ENCODE data around the gene NUP93. TPM values are rescaled to one million over a fixed set of nuclear protein-coding genes. Genes with fewer than 3 reads are reported as not detected.
"Not testable (repeated sequence)": the region's sequence is repeated elsewhere in the genome, so short reads cannot be mapped to it uniquely, and the experiment has no call there.

The NUP93 gene
- total and polyA plus RNA-seq, 4 experiments from 2014 or later, result 48.0 to 73.2 (median 59.8) TPM

DNA sequence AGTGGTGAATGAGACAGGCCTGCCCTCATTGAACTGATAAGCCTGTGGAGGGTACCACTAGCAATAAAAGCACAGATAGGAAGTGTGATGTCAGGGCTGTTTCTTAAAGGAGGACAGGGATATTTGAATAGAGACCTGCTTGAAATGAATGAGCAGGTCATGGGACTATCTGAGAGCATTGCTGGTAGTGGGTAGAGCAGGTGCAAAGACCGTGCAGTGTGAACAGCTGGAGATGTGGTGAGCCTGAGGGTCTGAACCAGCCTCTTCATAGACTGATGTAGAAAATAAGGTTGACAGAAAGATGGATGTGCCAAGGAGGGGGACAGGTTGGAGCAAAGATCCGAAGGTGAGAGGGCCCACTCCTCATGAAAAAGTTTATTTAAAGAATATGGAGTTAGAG lies 2.4 kb downstream of the NUP93 start:
- ChIA-PET CTCF (ENCODE audit: partially characterized antibody) (no interaction called here), POLR2A (ENCODE audit: partially characterized antibody) (no interaction called here)
- H3K9me3 ChIP-seq (ENCODE audit: control insufficient read depth in 1 of 2, low read length in 2 of 2), result no peaks in the 10 kb centered on the region
- Mint-ChIP-seq H3K4me3 (no peak overlapping the region), H3K9me3 (no peaks in the 10 kb centered on the region), H3K4me1 (peaks cover 14 to 34% (median 17%) of the 10 kb centered on the region in 4 donors), H3K27ac (no peak overlapping the region), H3K27me3 (no peaks in the 10 kb centered on the region), H3K36me3 (peaks cover 0 to 3% of the 10 kb centered on the region in 2 donors)
- intact Hi-C loops (cut with micrococcal nuclease), result loop anchor here (5.0 kb wide), 1 partner anchor 135 kb away; the partner anchor contains the start of gene SLC12A3
- peaks cover 35% of the 10 kb centered on the region for H3K4me1 ChIP-seq (ENCODE audit: insufficient read depth, low read length)
- H3K27ac ChIP-seq (ENCODE audit: low read depth, low read length), result no peak overlapping the region
- DNase-seq, result no peak
- no peaks in the 10 kb centered on the region for H3K27me3 ChIP-seq (ENCODE audit: insufficient read depth, low read length)
- H3K4me3 ChIP-seq (ENCODE audit: low read length in 2 of 2), result no peak overlapping the region
- no peaks in the 10 kb centered on the region for H3K36me3 ChIP-seq (ENCODE audit: insufficient read depth, low read length)

- H3K27ac ChIP-seq (ENCODE audit: low read depth, low read length), result no peak overlapping the region
- intact Hi-C loops (cut with micrococcal nuclease), result loop anchor here (5.0 kb wide), 1 partner anchor 134 kb away; the partner anchor contains the start of gene SLC12A3
- H3K9me3 ChIP-seq (ENCODE audit: control insufficient read depth in 1 of 2, low read length in 2 of 2), result no peaks in the 10 kb centered on the region
- peaks cover 35% of the 10 kb centered on the region for H3K4me1 ChIP-seq (ENCODE audit: insufficient read depth, low read length)
- Mint-ChIP-seq H3K4me3 (no peak overlapping the region), H3K27me3 (no peaks in the 10 kb centered on the region), H3K4me1 (peaks cover 14 to 39% (median 16%) of the 10 kb centered on the region in 4 donors), H3K36me3 (peaks cover 0 to 7% of the 10 kb centered on the region in 2 donors), H3K27ac (no peak overlapping the region), H3K9me3 (no peaks in the 10 kb centered on the region)
- POLR2A ChIA-PET (ENCODE audit: partially characterized antibody), result no interaction called here
- CTCF ChIA-PET (ENCODE audit: partially characterized antibody), result no interaction called here
- H3K27me3 ChIP-seq (ENCODE audit: insufficient read depth, low read length), result no peaks in the 10 kb centered on the region
- DNase-seq, result no peak
- H3K4me3 ChIP-seq (ENCODE audit: low read length in 2 of 2), result no peak overlapping the region
- H3K36me3 ChIP-seq (ENCODE audit: insufficient read depth, low read length), result no peaks in the 10 kb centered on the region
Observed at GRCh38 chr16:56732832-56733231, 2.9 kb downstream of the NUP93 start.

GRCh38 chr16:56734429-56734828 lies 4.5 kb downstream of the NUP93 start:
- ChIA-PET POLR2A (ENCODE audit: partially characterized antibody) (no interaction called here), CTCF (ENCODE audit: partially characterized antibody) (no interaction called here)
- no peak overlapping the region for H3K27ac Mint-ChIP-seq
- H3K9me3 Mint-ChIP-seq, result no peaks in the 10 kb centered on the region
- Histone ChIP-seq H3K27me3 (ENCODE audit: insufficient read depth, low read length) (no peaks in the 10 kb centered on the region), H3K4me1 (ENCODE audit: insufficient read depth, low read length) (peaks cover 23% of the 10 kb centered on the region), H3K36me3 (ENCODE audit: insufficient read depth, low read length) (no peaks in the 10 kb centered on the region), H3K9me3 (ENCODE audit: control insufficient read depth in 1 of 2, low read length in 2 of 2) (no peaks in the 10 kb centered on the region), H3K27ac (ENCODE audit: low read depth, low read length) (no peak overlapping the region), H3K4me3 (ENCODE audit: low read length in 2 of 2) (no peak overlapping the region)
- H3K4me1 Mint-ChIP-seq, result peaks cover 6 to 31% (median 9%) of the 10 kb centered on the region in 4 donors
- H3K27me3 Mint-ChIP-seq, result no peaks in the 10 kb centered on the region
- H3K36me3 Mint-ChIP-seq, result peaks cover 0 to 7% of the 10 kb centered on the region in 2 donors
- intact Hi-C loops (cut with micrococcal nuclease), result loop anchor here (5.0 kb wide), 1 partner anchor 133 kb away; the partner anchor contains the start of gene SLC12A3
- no peak for DNase-seq
- H3K4me3 Mint-ChIP-seq, result no peak overlapping the region

GRCh38 chr16:56736476-56736875 lies 6.5 kb downstream of the NUP93 start:
- H3K4me1 ChIP-seq (ENCODE audit: insufficient read depth, low read length), result peaks cover 11% of the 10 kb centered on the region
- no peak overlapping the region for H3K27ac ChIP-seq (ENCODE audit: low read depth, low read length)
- POLR2A ChIA-PET (ENCODE audit: partially characterized antibody), result no interaction called here
- CTCF ChIA-PET (ENCODE audit: partially characterized antibody), result interaction anchor here (1.5 kb wide), 1 partner anchor 160 kb away, joined by 4 read pairs; no protein-coding TSS in a partner anchor
- no peaks in the 10 kb centered on the region for H3K36me3 ChIP-seq (ENCODE audit: insufficient read depth, low read length)
- H3K4me1 Mint-ChIP-seq, result peaks cover 0 to 13% (median 5%) of the 10 kb centered on the region in 4 donors
- no peaks in the 10 kb centered on the region for H3K9me3 ChIP-seq (ENCODE audit: control insufficient read depth in 1 of 2, low read length in 2 of 2)
- no peaks in the 10 kb centered on the region for H3K27me3 ChIP-seq (ENCODE audit: insufficient read depth, low read length)
- H3K36me3 Mint-ChIP-seq, result peaks cover 0 to 4% of the 10 kb centered on the region in 2 donors
- H3K27me3 Mint-ChIP-seq, result no peaks in the 10 kb centered on the region
- intact Hi-C loops (cut with micrococcal nuclease), result no loop called here
- no peak overlapping the region for H3K4me3 ChIP-seq (ENCODE audit: low read length in 2 of 2)
- no peak overlapping the region for H3K4me3 Mint-ChIP-seq
- no peak for DNase-seq
- H3K9me3 Mint-ChIP-seq, result no peaks in the 10 kb centered on the region
- H3K27ac Mint-ChIP-seq, result peak overlapping the region in 2 of 7 donors; percentile 8 to 71

DNA sequence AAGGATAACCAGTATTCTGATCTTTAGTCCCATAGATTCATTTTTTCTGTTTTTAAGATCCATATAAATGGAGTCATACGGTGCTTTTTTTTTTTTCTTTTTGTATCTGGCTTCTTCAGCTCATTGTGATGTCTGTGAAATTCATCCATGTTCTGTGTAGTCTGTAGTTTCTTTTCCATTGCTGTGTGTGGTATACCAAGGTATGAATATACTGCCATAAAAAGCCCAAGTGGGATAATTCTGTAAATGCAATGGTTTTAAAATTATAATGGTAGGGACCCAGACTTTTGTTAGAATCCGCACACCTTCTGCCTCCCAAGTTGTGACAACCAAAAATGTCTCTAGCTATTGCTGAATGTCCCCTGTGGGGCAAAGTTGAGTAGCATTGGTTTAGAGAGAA lies 7.6 kb downstream of the NUP93 start:
- Mint-ChIP-seq H3K4me3 (no peak overlapping the region), H3K27me3 (no peaks in the 10 kb centered on the region), H3K27ac (no peak overlapping the region), H3K9me3 (no peaks in the 10 kb centered on the region), H3K4me1 (peaks cover 0 to 13% (median 5%) of the 10 kb centered on the region in 4 donors), H3K36me3 (peaks cover 0 to 4% of the 10 kb centered on the region in 2 donors)
- Histone ChIP-seq H3K4me1 (ENCODE audit: insufficient read depth, low read length) (peaks cover 4% of the 10 kb centered on the region), H3K4me3 (ENCODE audit: low read length in 2 of 2) (no peak overlapping the region), H3K36me3 (ENCODE audit: insufficient read depth, low read length) (no peaks in the 10 kb centered on the region), H3K9me3 (ENCODE audit: control insufficient read depth in 1 of 2, low read length in 2 of 2) (no peaks in the 10 kb centered on the region), H3K27ac (ENCODE audit: low read depth, low read length) (no peak overlapping the region), H3K27me3 (ENCODE audit: insufficient read depth, low read length) (no peaks in the 10 kb centered on the region)
- ChIA-PET CTCF (ENCODE audit: partially characterized antibody) (interaction anchor here (0.9 kb wide), 1 partner anchor 129 kb away, joined by 3 read pairs; the partner anchor contains the start of gene MT2A), POLR2A (ENCODE audit: partially characterized antibody) (interaction anchor here (1.0 kb wide), 1 partner anchor 208 kb away, joined by 3 read pairs; no protein-coding TSS in a partner anchor)
- intact Hi-C loops (cut with micrococcal nuclease), result no loop called here
- DNase-seq, result no peak

- no peaks in the 10 kb centered on the region for H3K4me1 ChIP-seq (ENCODE audit: insufficient read depth, low read length)
- peaks cover 0 to 13% (median 5%) of the 10 kb centered on the region in 4 donors for H3K4me1 Mint-ChIP-seq
- H3K27me3 Mint-ChIP-seq, result no peaks in the 10 kb centered on the region
- H3K27me3 ChIP-seq (ENCODE audit: insufficient read depth, low read length), result no peaks in the 10 kb centered on the region
- no peaks in the 10 kb centered on the region for H3K9me3 Mint-ChIP-seq
- no peak for DNase-seq
- H3K9me3 ChIP-seq (ENCODE audit: control insufficient read depth in 1 of 2, low read length in 2 of 2), result no peaks in the 10 kb centered on the region
- ChIA-PET CTCF (ENCODE audit: partially characterized antibody) (no interaction called here), POLR2A (ENCODE audit: partially characterized antibody) (interaction anchor here (1.0 kb wide), 1 partner anchor 208 kb away, joined by 3 read pairs; no protein-coding TSS in a partner anchor)
- H3K4me3 Mint-ChIP-seq, result no peak overlapping the region
- no peak overlapping the region for H3K27ac ChIP-seq (ENCODE audit: low read depth, low read length)
- H3K27ac Mint-ChIP-seq, result peak overlapping the region in 1 of 7 donors; percentile 55
- intact Hi-C loops (cut with micrococcal nuclease), result no loop called here
- no peaks in the 10 kb centered on the region for H3K36me3 ChIP-seq (ENCODE audit: insufficient read depth, low read length)
- H3K4me3 ChIP-seq (ENCODE audit: low read length in 2 of 2), result no peak overlapping the region
- peaks cover 0 to 4% of the 10 kb centered on the region in 2 donors for H3K36me3 Mint-ChIP-seq
Observed at GRCh38 chr16:56738221-56738620, 8.3 kb downstream of the NUP93 start.

DNA sequence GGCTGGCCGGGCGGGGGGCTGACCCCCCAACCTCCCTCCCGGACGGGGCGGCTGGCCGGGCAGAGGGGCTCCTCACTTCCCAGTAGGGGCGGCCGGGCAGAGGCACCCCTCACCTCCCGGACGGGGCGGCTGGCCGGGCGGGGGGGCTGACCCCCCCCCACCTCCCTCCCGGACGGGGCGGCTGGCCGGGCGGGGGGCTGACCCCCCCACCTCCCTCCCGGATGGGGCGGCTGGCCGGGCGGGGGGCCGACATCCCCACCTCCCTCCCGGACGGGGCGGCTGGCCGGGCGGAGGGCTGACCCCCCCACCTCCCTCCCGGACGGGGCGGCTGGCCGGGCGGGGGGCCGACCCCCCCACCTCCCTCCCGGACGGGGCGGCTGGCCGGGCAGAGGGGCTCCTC lies 9.4 kb downstream of the NUP93 start:
- H3K27me3 Mint-ChIP-seq; DNase-seq; H3K36me3 ChIP-seq (ENCODE audit: insufficient read depth, low read length); H3K9me3 ChIP-seq (ENCODE audit: control insufficient read depth in 1 of 2, low read length in 2 of 2); POLR2A ChIA-PET (ENCODE audit: partially characterized antibody); H3K4me1 ChIP-seq (ENCODE audit: insufficient read depth, low read length); H3K36me3 Mint-ChIP-seq; H3K4me3 ChIP-seq (ENCODE audit: low read length in 2 of 2); H3K27ac ChIP-seq (ENCODE audit: low read depth, low read length); CTCF ChIA-PET (ENCODE audit: partially characterized antibody); H3K4me3 Mint-ChIP-seq; H3K27me3 ChIP-seq (ENCODE audit: insufficient read depth, low read length); intact Hi-C loops (cut with micrococcal nuclease); H3K9me3 Mint-ChIP-seq; H3K27ac Mint-ChIP-seq: not testable (repeated sequence)
- H3K4me1 Mint-ChIP-seq, result peaks cover 3 to 13% (median 8%) of the 10 kb centered on the region in 4 donors
